NCI-H2196 (cell line): ENCODE measurements around the gene UGDH.
"Not testable (repeated sequence)": the region's sequence is repeated elsewhere in the genome, so short reads cannot be mapped to it uniquely, and the experiment has no call there.

Experiments used
- DNase-seq: peaks from one replicate; lab custom pipeline; 2025; ENCODE audit not compliant: unreplicated experiment; lab: John Stamatoyannopoulos, UW

UGDH gene

DNA sequence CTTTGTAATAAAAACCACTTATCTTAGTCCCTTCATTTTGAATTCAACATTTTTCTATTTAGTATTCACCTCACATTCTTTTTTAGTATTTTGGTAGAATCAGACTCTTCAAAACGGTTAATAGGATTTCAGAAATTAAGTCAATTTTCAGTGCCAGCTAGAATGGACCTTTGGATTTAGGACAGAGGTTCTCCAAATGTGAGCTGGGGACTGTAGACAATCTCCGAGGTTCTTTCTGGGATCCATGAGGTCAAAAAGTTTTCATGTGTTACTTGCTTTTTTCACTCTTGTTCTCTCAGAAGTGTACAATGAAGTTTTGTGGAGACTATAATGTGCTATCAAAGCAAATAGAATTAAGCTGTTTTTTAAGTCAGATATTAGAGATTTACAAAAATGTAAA is 2.3 kb upstream of the UGDH start:
- DNase-seq, result no peak

DNA sequence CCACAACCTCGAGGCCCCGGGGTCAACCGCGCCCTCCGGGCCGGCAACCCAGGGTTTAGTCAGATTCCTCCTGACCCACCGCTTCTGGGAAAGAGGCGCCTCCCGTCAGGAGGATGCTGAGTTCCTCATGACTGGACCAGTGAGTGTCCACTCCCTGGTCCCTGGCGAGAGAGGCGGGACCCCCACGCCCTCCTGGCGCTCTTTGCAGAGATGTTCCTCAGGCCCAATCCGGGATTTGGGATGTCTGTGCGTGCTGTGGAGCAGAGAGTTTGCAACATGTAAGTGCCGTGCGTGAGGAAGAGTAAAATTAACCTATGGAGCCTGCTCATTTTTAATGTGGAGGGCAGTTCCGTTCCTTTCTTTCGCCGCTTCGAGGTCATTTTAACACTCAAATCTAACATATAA is 824 bp upstream of the UGDH start:
- DNase-seq, result no peak

DNA sequence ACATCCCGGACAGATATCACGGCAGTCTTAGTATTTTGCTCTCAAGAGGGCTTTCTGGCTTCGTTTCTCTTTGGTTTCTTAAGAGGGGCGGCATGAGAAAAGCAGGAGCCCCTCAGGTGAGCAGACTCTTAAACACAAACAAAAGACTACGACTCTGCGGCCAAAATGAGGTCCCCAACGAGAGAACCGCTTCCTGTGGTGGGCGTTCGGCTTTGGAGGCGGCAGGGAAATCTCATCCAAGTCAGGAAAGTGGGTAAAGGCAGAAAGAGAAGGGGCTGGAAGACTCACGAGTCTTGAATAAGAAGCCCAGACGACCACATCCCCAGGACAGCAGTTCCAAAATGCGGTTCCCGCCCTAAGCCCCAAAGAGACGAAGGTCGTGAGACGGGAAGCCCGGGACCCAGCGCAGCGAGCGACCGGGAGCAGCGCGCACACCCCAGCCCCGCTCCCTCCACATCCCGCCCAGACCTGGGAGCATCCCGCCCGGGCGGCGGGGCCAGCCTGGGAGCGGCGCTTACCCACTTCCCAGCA is 409 bp downstream of the UGDH start:
- no peak for DNase-seq

DNA sequence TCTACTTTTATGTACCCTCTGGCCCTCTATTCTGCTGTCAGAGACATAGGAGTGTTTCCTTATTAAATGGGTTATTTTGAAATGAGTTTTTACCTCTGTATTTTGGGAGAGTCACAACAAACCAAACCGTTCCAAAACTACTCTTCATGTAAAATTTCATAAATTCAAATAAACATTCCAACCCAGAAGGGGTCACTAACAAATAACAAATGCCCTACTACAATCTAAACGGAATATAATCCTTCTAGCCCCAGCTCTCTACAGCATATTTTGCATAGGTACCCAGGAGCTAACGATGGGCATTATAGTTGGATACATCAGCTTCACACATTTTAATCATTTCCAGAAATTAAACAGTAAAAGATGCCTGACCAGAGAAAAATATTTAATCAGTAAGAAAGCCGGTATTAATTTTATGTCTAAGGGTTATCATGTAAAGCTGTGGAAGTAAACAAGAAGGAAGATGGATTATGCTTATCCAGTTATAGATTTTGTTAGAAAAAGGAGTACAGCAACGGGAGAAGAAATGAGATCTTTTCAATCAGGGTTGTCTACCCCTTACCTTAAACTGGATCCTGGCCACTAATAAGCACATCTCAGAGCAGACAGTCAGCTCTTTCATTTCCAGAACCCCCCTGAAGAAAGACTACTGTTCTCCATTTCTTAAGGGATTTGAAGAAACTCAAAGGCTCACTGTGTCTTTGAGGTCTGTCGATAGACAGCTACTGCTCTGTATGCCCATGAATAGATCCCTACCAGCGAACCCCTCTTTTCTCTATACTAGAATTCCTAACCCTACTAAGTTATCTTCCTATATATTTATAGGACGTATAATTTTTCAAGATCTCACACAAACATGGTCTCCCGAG is 1.2 kb downstream of the UGDH start:
- DNase-seq, result no peak

DNA sequence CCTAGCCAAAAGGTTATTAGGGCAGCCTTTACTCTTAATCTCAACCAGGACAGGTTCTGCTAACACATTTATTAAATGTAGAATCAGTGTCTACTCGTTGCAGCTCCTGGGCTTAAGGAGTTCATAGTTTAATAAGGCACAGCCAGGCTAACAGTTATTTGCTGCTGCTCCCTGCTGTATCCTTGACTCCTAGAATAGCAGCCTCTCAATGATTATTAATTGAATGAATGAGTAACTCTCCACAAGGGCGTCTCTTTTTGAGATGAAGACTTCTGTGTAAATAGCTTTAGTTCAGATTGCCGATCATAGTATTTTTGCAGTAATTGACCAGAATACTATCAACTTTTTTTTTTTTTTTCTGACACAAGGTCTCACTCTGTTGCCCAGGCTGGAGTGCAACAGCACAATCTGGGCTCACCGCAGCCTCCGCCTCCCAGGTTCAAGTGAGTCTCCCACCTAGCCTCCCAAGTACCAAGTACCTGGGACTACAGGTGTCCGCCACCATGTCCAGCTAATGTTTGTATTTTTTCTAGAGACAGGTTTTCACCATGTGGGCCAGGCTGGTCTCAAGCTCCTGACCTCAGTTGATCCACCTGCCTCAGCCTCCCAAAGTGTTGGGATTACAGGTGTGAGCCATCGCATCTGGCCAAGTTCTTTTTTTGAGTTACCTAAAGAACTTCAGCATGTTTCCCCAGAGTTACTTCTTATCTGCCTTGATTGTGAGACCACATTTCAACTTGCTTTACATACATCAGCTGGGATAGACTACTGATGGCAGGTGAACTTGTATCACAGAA is 2.9 kb downstream of the UGDH start:
- DNase-seq, result no peak

GRCh38 chr4:39522068-39522467 is 5.2 kb downstream of the UGDH start:
- no peak for DNase-seq

DNA sequence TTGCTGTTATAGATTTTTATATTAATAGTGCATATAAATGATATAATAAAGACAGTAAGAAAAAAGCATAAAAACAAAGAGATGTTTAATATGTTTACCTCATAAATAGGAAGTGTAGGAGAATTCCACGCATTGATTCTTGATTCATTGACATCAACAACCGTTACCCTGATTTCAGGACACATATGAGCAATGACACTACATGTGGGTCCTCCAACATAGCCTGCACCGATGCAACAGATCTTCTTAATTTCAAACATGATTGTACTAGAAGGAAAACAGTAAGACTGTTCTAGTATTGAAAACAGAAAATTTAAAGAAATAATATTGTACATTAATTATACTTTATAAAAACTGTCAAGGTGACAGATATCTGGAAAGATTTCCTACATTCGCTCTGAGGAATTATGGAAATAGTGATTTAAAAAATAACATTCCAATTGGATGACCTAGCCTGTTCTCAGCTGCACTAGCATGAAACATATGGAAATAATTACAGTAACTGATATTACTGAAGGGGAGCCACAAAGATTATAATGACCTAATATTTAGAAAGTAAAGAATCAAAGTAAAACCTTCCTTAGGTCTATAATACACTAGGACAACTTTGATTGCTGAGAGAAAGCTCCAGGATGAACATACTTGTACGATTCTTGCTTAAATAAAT is 5.9 kb downstream of the UGDH start:
- DNase-seq, result no peak

GRCh38 chr4:39518484-39518883 is 8.8 kb downstream of the UGDH start:
- DNase-seq, result no peak

GRCh38 chr4:39516407-39516966 is 10.8 kb downstream of the UGDH start:
- no peak for DNase-seq

GRCh38 chr4:39515669-39516401 is 11.4 kb downstream of the UGDH start:
- DNase-seq, result not testable (repeated sequence)

- DNase-seq, result no peak
Measured at GRCh38 chr4:39514888-39515401, 12.3 kb downstream of the UGDH start.

- not testable (repeated sequence) for DNase-seq
Measured at GRCh38 chr4:39514266-39514665, 13.0 kb downstream of the UGDH start.

GRCh38 chr4:39510348-39510929 is 16.8 kb downstream of the UGDH start:
- no peak for DNase-seq

DNA sequence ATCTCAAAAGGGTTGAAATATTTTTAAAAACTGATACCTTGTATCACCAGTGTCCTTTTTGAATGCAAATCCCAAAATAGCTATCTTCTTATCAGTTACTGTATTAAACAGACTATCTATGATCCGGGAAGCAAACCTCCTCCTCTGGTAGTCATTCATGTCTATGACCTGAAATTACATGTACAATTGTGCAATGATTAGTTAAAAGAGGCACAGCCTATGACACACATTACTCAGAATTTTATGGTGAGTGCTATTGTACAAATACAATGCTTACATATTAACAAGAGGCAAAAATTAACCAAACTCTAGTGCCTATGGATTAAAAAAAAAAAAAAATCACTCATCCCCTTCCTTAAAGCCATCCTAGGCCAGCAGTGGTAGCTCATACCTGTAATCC is 21.7 kb downstream of the UGDH start:
- no peak for DNase-seq

- no peak for DNase-seq
Measured at GRCh38 chr4:39504538-39504937, 22.7 kb downstream of the UGDH start.

DNA sequence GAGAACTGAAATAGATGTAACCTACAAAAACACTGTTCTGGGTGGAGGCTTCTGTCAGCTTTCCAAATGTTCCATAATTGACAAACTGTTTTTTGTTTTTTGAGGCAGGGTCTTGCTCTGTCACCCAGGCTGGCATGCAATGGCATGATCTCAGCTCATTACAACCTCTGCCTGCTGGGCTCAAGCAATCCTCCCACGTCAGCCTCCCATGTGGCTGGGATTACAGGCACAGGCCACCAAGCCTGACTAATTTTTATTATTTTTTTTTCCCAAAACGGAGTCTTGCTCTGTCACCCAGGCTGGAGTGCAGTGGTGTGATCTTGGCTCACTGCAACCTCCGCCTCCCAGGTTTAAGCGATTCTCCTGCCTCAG is 24.6 kb downstream of the UGDH start:
- DNase-seq, result not testable (repeated sequence)

DNA sequence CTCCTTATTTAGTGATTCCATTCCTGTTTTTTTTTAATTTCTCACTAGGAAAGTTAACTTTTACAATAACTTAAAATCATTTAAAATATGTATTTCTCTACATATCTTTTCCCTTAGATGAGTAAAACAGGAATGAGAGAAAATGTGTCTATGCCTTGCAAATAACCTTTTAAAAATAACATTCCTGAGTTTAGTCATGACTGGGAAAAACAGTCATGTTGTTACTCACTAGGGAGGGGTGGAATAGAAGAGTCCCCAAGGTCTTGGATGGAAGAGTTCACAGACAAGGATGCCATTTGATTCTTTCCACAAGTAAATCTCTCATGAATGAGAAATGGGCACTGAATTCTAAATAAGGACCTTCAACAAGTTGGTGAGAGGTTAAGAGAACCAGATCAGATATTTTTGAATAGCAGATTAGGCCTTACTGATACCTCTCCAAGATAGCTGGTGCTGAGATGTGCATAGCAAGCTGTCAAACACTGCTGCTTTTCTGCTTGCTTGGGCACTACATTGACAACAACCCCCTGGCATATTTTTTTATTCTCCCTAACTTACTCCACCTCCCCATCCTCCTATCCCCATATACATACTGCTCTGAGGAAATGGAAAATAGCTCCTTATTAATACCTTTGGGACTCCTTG is 25.1 kb downstream of the UGDH start:
- DNase-seq, result no peak

- no peak for DNase-seq
Measured at GRCh38 chr4:39498727-39499020, 28.6 kb downstream of the UGDH start.

- DNase-seq, result no peak
Measured at GRCh38 chr4:39497909-39498726, 29.1 kb downstream of the UGDH start.
